Fibroblast of lung (primary cell): ENCODE results near the gene MBD4. TPM values are rescaled to one million over a fixed set of nuclear protein-coding genes. Genes with fewer than 3 reads are reported as not detected.

Source experiments
- DNase-seq, 2 donors: peaks; one replicate each; pipeline versions ENCODE4 v3.0.0 to v3.0.0-alpha.2; 2010; ENCODE audit warnings: low read depth in 2 of 2
- H2AFZ ChIP-seq: 2 replicates; pipeline ENCODE4 v1.5.1; 2012; ENCODE audit warnings: low read length, control low read depth, inconsistent platforms
- H3K27ac ChIP-seq: 2 replicates; pipeline ENCODE4 v1.5.1; 2011; ENCODE audit warnings: low read length, control low read depth; ENCODE audit not compliant: insufficient read depth
- H3K27me3 ChIP-seq: 2 replicates; pipeline ENCODE4 v1.5.1; 2011; ENCODE audit warnings: mild to moderate bottlenecking, low read length; ENCODE audit not compliant: control insufficient read depth, insufficient read depth
- H3K36me3 ChIP-seq: 2 replicates; pipeline ENCODE4 v1.5.1; 2011; ENCODE audit warnings: low read length; ENCODE audit not compliant: control insufficient read depth, insufficient read depth
- H3K4me1 ChIP-seq: 2 replicates; pipeline ENCODE4 v1.5.1; 2011; ENCODE audit warnings: low read length; ENCODE audit not compliant: control insufficient read depth, insufficient read depth; ENCODE audit errors: extremely low read depth
- H3K4me2 ChIP-seq: 2 replicates; pipeline ENCODE4 v1.5.1; 2011; ENCODE audit warnings: low read length, control low read depth; ENCODE audit not compliant: insufficient read depth; ENCODE audit errors: extremely low read depth
- H3K4me3 ChIP-seq, 4 experiments: fragments of 200-600 bp in 1 of 4; sonication (generic) in 1 of 4; replicated peaks in 1 of 4; 2 replicates each; pipeline ENCODE4 v1.5.1; 2011 to 2016; ENCODE audit warnings: low read length in 4 of 4, low read depth in 3 of 4, mild to moderate bottlenecking in 3 of 4, control low read depth in 2 of 4, inconsistent platforms in 1 of 4, mixed read lengths in 1 of 4; ENCODE audit not compliant: insufficient read depth in 1 of 4; ENCODE audit errors: control extremely low read depth in 1 of 4
- H3K79me2 ChIP-seq: 2 replicates; pipeline ENCODE4 v1.5.1; 2012; ENCODE audit warnings: mild to moderate bottlenecking, low read length, inconsistent platforms; ENCODE audit not compliant: control insufficient read depth, insufficient read depth
- H3K9ac ChIP-seq: 2 replicates; pipeline ENCODE4 v1.5.1; 2011; ENCODE audit warnings: mild to moderate bottlenecking, low read length, control low read depth; ENCODE audit not compliant: insufficient read depth
- H3K9me3 ChIP-seq: 2 replicates; pipeline ENCODE4 v1.5.1; 2012; ENCODE audit warnings: low read depth, low read length; ENCODE audit not compliant: control insufficient read depth, insufficient read depth
- H4K20me1 ChIP-seq: 2 replicates; pipeline ENCODE4 v1.5.1; 2011; ENCODE audit warnings: low read length; ENCODE audit not compliant: control insufficient read depth, insufficient read depth; ENCODE audit errors: extremely low read depth
- CTCF ChIP-seq, 2 donors: IDR thresholded peaks in 1 of 2; conservative IDR thresholded peaks in 1 of 2; 1 replicate in 1 of 2; 2 replicates in 1 of 2; pipeline ENCODE4 v1.5.1; 2011 to 2012; ENCODE audit warnings: low read length in 2 of 2, control low read depth in 1 of 2, inconsistent platforms in 1 of 2, low read depth in 1 of 2, mild to moderate bottlenecking in 1 of 2
- EZH2 ChIP-seq: IDR thresholded peaks from 2 replicates; pipeline ENCODE4 v1.5.1; 2012; ENCODE audit warnings: low read length, control low read depth, mild to moderate bottlenecking; ENCODE audit errors: missing control alignments
- polyA plus RNA-seq, 2 donors: library from polyadenylated mRNA; depleted of rRNA in 1 of 2; stranded (reverse) in 1 of 2; unstranded in 1 of 2; fragments of >200 nt; gene quantifications; 2 replicates each; pipeline ENCODE4 v1.2.1, GENCODE V29; 2011 to 2012; ENCODE audit warnings: missing spikeins in 1 of 2
- total RNA-seq: library from RNA; depleted of rRNA; stranded (reverse); fragments of >200 nt; gene quantifications from 2 replicates; pipeline ENCODE4 v1.2.1, GENCODE V29; 2014

Gene MBD4
- total and polyA plus RNA-seq, 2 donors (not counting 1 experiment from before 2014, with no cell fraction given) = 27.4 to 35.5 TPM

- no peaks in the 10 kb centered on the region for H3K9me3 ChIP-seq
- peak overlapping the region; percentile 85 for H3K27ac ChIP-seq
- DNase-seq = peak; percentile 58 to 71
- H4K20me1 ChIP-seq = no peaks in the 10 kb centered on the region
- H3K36me3 ChIP-seq = no peaks in the 10 kb centered on the region
- no peaks in the 10 kb centered on the region for H3K27me3 ChIP-seq
- H3K4me3 ChIP-seq = no peak overlapping the region
- TF ChIP-seq EZH2 (no peak), CTCF (conservative IDR thresholded peaks at IDR 0.05 in 1 of 2, IDR thresholded peaks at IDR 0.05 in 1 of 2; ENCODE audit: low read depth in 1 of 2, low read length in 2 of 2) (no peak)
- H2AFZ ChIP-seq = no peak overlapping the region
- H3K4me1 ChIP-seq = peaks cover 17% of the 10 kb centered on the region
- H3K9ac ChIP-seq = no peak overlapping the region
- H3K79me2 ChIP-seq = no peaks in the 10 kb centered on the region
- H3K4me2 ChIP-seq = peak overlapping the region; percentile 60
These were observed 27.1 kb downstream of the MBD4 start for GRCh38 chr3:129412542-129413198.

GRCh38 chr3:129410971-129411370 lies 28.8 kb downstream of the MBD4 start:
- H2AFZ ChIP-seq = no peak overlapping the region
- H3K9me3 ChIP-seq = no peaks in the 10 kb centered on the region
- H4K20me1 ChIP-seq = no peaks in the 10 kb centered on the region
- no peak for DNase-seq
- TF ChIP-seq EZH2 (no peak), CTCF (conservative IDR thresholded peaks at IDR 0.05 in 1 of 2, IDR thresholded peaks at IDR 0.05 in 1 of 2; ENCODE audit: low read depth in 1 of 2, low read length in 2 of 2) (no peak)
- H3K27ac ChIP-seq = no peak overlapping the region
- no peaks in the 10 kb centered on the region for H3K79me2 ChIP-seq
- no peaks in the 10 kb centered on the region for H3K36me3 ChIP-seq
- no peak overlapping the region for H3K9ac ChIP-seq
- no peak overlapping the region for H3K4me3 ChIP-seq
- no peaks in the 10 kb centered on the region for H3K27me3 ChIP-seq
- H3K4me2 ChIP-seq = no peak overlapping the region
- H3K4me1 ChIP-seq = peaks cover 17% of the 10 kb centered on the region

DNA sequence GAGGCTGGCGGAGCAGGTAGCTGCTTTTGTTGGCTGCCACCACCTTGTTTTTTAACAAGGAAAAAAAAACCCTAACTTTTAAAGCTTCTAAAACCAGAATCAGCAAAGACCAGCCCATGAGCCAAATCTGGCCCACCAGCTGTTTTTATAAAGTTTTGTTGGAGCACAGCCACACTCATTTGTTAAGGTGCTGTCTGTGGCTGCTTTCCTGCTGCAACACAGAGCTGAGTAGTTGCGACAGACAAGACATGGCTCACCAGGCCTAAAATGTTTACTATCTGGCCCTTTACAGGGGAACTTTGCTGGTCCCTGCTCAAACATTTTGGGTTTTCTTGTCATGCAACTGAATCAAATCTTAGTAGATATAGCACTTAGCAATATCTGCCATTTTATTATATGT lies 30.2 kb downstream of the MBD4 start:
- Histone ChIP-seq H3K27me3 (no peaks in the 10 kb centered on the region), H3K4me1 (peaks cover 15% of the 10 kb centered on the region), H4K20me1 (no peaks in the 10 kb centered on the region), H3K79me2 (no peaks in the 10 kb centered on the region), H3K27ac (no peak overlapping the region), H2AFZ (no peak overlapping the region), H3K4me2 (no peak overlapping the region), H3K9me3 (no peaks in the 10 kb centered on the region), H3K36me3 (no peaks in the 10 kb centered on the region), H3K4me3 (no peak overlapping the region), H3K9ac (no peak overlapping the region)
- no peak for TF ChIP-seq EZH2
- TF ChIP-seq CTCF (conservative IDR thresholded peaks at IDR 0.05 in 1 of 2, IDR thresholded peaks at IDR 0.05 in 1 of 2; ENCODE audit: low read depth in 1 of 2, low read length in 2 of 2) = no peak
- peak; percentile 74 to 90 for DNase-seq
